OCI-LY7 (cell line): Measurements from ENCODE around the gene MEMO1. TPM values are rescaled to one million over a fixed set of nuclear protein-coding genes. Genes with fewer than 3 reads are reported as not detected.
"Not testable (repeated sequence)": the region's sequence is repeated elsewhere in the genome, so short reads cannot be mapped to it uniquely, and the experiment has no call there.

Source experiments
- BruUV-seq: library from RNA; stranded (reverse); fragments of 400-500 nt; replicated peaks from 2 replicates; lab custom pipeline; 2021; lab: Mats Ljungman, UMichigan
- CTCF ChIA-PET: fragments of 300-600 bp; sonication (Branson Sonifier 250); formaldehyde crosslinking; loops from one replicate; lab custom pipeline; 2022; ENCODE audit warnings: antibody characterized with exemption; ENCODE audit not compliant: unreplicated experiment; lab: Charles Lee
- POLR2A ChIA-PET: fragments of 300-600 bp; sonication (Branson Sonifier 250); formaldehyde crosslinking; loops from one replicate; lab custom pipeline; 2022; ENCODE audit warnings: antibody characterized with exemption; lab: Charles Lee
- DNase-seq: peaks from one replicate; pipeline ENCODE4 v3.0.0-alpha.2; 2015; ENCODE audit warnings: low spot score
- H2AFZ ChIP-seq: fragments of 200-600 bp; sonication (generic), shearing (Covaris generic); 2 replicates; pipeline ENCODE4 v1.6.1; 2014; ENCODE audit warnings: mild to moderate bottlenecking, antibody characterized with exemption, low read length, moderate library complexity
- H3K27ac ChIP-seq: fragments of 200-600 bp; sonication (generic); 2 replicates; pipeline ENCODE4 v1.5.1; 2014; ENCODE audit warnings: mixed run types, low read depth, mild to moderate bottlenecking, moderate library complexity, low read length, inconsistent platforms; ENCODE audit not compliant: poor library complexity, severe bottlenecking
- H3K36me3 ChIP-seq: fragments of 200-600 bp; sonication (generic); 2 replicates; pipeline ENCODE4 v1.6.1; 2014; ENCODE audit warnings: mild to moderate bottlenecking, antibody characterized with exemption, low read length, moderate library complexity, mixed read lengths; ENCODE audit not compliant: insufficient read depth
- H3K4me1 ChIP-seq: fragments of 200-600 bp; sonication (generic); 2 replicates; pipeline ENCODE4 v1.5.1; 2014; ENCODE audit warnings: mild to moderate bottlenecking, low read length; ENCODE audit not compliant: insufficient read depth, poor library complexity, severe bottlenecking
- H3K4me2 ChIP-seq: fragments of 200-600 bp; sonication (generic); 2 replicates; pipeline ENCODE4 v1.6.1; 2014; ENCODE audit warnings: mild to moderate bottlenecking, low read length
- H3K4me3 ChIP-seq: fragments of 200-600 bp; sonication (generic); 2 replicates; pipeline ENCODE4 v1.5.1; 2014; ENCODE audit warnings: mild to moderate bottlenecking, low read depth, low read length; ENCODE audit not compliant: poor library complexity, severe bottlenecking
- H3K79me2 ChIP-seq: fragments of 200-600 bp; sonication (generic); 2 replicates; pipeline ENCODE4 v1.6.1; 2016; ENCODE audit warnings: low read depth, mild to moderate bottlenecking, low read length, moderate library complexity, mixed read lengths; ENCODE audit not compliant: insufficient read depth
- H3K9me2 ChIP-seq: fragments of 200-600 bp; sonication (generic); 2 replicates; pipeline ENCODE4 v1.6.1; 2016; ENCODE audit warnings: mild to moderate bottlenecking, low read length, mixed read lengths; ENCODE audit not compliant: insufficient read depth
- H3K9me3 ChIP-seq: fragments of 200-600 bp; sonication (generic); 2 replicates; pipeline ENCODE4 v1.6.1; 2014; ENCODE audit warnings: mild to moderate bottlenecking, mixed run types, low read length, mixed read lengths
- H4K20me1 ChIP-seq: fragments of 200-600 bp; sonication (generic); 2 replicates; pipeline ENCODE4 v1.6.1; 2014; ENCODE audit warnings: mild to moderate bottlenecking, antibody characterized with exemption, low read length, moderate library complexity, mixed read lengths; ENCODE audit not compliant: insufficient read depth
- EZH2phosphoT487 ChIP-seq: fragments of 200-600 bp; sonication (generic); IDR thresholded peaks from 2 replicates; pipeline ENCODE4 v1.6.1; 2018; ENCODE audit warnings: low read depth, borderline replicate concordance, mild to moderate bottlenecking, mixed run types, antibody characterized with exemption, low read length, moderate library complexity, mixed read lengths
- intact Hi-C: fragments of 100-400 bp; cut with micrococcal nuclease; formaldehyde crosslinking; loops from one replicate; pipeline ENCODE4 v1.10.0; 2022; ENCODE audit not compliant: unreplicated experiment
- total RNA-seq, 2 experiments: library from RNA; depleted of rRNA in 1 of 2; stranded (reverse); fragments of >200 nt in 1 of 2; shearing (Covaris generic) in 1 of 2; gene quantifications; 2 replicates each; pipeline ENCODE4 v1.2.3, GENCODE V29; 2014 to 2022
- TF ChIP-seq, protein P1 (sequence below): fragments of 200-600 bp; sonication (generic); conservative IDR thresholded peaks from 2 replicates; pipeline ENCODE4 v1.5.1; 2014; ENCODE audit warnings: mild to moderate bottlenecking, antibody characterized with exemption, low read length, moderate library complexity, mixed read lengths

The MEMO1 gene
- total RNA-seq, 2 experiments from 2014 or later: 24.0 to 54.0 TPM

DNA sequence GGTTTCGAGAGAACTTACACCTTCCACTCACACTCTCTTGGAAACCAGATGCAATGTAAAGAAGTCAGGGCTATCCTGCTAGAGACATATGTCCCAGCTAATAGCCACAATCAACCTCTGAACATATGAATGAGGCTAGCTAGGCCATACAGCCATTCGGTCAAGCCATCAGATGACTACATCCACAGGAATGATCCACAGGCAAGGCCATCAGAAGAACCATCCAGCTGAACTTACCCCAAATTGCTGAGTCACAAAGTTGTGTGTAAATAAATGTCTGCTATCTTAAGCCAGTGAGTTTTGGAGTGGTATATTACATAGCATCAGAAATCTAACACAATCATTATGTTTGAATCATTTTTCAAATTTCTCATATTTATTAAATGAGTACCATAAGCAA, 47.3 kb upstream of the MEMO1 start:
- ChIA-PET CTCF (no interaction called here), POLR2A (interaction anchor here (0.7 to 1.1 kb wide), 4 partner anchors 18 to 108 kb away, joined by 3 to 5 read pairs (median 4); partner anchors contain the start of genes DPY30 and SLC30A6)
- H3K36me3 ChIP-seq: no peaks in the 10 kb centered on the region
- H3K27ac ChIP-seq: no peak overlapping the region
- H2AFZ ChIP-seq: no peak overlapping the region
- H3K4me3 ChIP-seq: no peak overlapping the region
- no peaks in the 10 kb centered on the region for H3K79me2 ChIP-seq
- H4K20me1 ChIP-seq: no peaks in the 10 kb centered on the region
- intact Hi-C loops: no loop called here
- no TSS peak for BruUV-seq
- peaks cover 8% of the 10 kb centered on the region for H3K4me1 ChIP-seq
- H3K9me3 ChIP-seq: no peaks in the 10 kb centered on the region
- H3K4me2 ChIP-seq: no peak overlapping the region
- H3K9me2 ChIP-seq: no peaks in the 10 kb centered on the region
- TF ChIP-seq, protein P1, sequence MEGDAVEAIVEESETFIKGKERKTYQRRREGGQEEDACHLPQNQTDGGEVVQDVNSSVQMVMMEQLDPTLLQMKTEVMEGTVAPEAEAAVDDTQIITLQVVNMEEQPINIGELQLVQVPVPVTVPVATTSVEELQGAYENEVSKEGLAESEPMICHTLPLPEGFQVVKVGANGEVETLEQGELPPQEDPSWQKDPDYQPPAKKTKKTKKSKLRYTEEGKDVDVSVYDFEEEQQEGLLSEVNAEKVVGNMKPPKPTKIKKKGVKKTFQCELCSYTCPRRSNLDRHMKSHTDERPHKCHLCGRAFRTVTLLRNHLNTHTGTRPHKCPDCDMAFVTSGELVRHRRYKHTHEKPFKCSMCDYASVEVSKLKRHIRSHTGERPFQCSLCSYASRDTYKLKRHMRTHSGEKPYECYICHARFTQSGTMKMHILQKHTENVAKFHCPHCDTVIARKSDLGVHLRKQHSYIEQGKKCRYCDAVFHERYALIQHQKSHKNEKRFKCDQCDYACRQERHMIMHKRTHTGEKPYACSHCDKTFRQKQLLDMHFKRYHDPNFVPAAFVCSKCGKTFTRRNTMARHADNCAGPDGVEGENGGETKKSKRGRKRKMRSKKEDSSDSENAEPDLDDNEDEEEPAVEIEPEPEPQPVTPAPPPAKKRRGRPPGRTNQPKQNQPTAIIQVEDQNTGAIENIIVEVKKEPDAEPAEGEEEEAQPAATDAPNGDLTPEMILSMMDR: no peak
- TF ChIP-seq EZH2phosphoT487: no peak
- DNase-seq: no peak

DNA sequence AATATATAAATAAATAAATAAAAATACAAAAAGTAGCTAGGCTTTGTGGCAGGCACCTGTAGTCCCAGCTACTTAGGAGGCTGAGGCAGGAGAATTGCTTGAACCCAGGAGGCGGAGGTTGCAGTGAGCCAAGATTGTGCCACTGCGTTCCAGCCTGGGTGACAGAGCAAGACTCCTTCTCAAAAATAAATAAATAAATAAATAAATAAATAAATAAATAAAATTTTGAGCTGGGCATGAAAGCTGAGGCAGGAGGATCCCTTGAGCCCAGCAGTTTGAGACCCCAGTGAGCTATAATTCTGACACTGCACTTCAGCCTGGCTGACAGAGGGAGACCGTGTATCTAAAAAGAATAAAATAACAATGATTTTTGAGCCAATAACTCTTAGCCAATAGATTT, 43.8 kb upstream of the MEMO1 start:
- H3K9me3 ChIP-seq, H3K4me1 ChIP-seq, H2AFZ ChIP-seq, H3K36me3 ChIP-seq, DNase-seq, H3K9me2 ChIP-seq, CTCF ChIA-PET, H3K79me2 ChIP-seq, H4K20me1 ChIP-seq, intact Hi-C loops, H3K4me2 ChIP-seq, H3K4me3 ChIP-seq, H3K27ac ChIP-seq, BruUV-seq: not testable (repeated sequence)
- POLR2A ChIA-PET: interaction anchor here (0.6 to 1.8 kb wide), 5 partner anchors 9 to 201 kb away, joined by 3 to 8 read pairs (median 5); partner anchors contain the start of genes DPY30 and SPAST

DNA sequence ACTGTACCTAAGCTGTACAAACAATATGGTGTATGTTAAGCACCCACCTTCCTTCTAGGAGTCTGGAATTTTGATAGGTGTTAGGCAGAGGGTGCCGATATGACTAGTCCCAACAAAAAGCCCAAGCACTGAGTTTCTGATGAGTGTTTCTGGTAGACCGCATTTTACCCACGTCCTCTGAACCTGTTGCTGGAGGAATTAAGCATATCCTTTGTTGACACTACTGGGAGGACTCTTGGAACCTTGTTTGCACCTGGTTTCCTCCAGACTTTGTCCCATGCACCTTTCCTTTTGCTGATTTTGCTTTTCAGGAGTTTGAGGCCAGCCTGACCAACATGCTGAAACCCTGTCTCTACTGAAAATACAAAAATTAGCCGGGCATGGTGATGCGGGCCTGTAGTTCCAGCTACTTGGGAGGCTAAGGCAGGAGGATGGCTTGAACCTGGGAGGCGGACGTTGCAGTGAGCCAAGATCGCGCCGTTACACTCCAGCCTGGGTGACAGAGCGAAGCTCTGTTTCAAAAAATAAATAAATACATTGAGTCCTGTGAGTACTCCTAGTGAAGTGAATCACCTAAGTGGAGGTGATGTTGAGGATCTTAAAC, 41.1 kb upstream of the MEMO1 start:
- CTCF ChIA-PET: interaction anchor here (0.6 kb wide), 1 partner anchor 9 kb away, joined by 3 read pairs; no protein-coding TSS in a partner anchor
- H2AFZ ChIP-seq: no peak overlapping the region
- POLR2A ChIA-PET: no interaction called here

More for the DNA sequence above, 41.1 kb upstream of the MEMO1 start:
- no TSS peak for BruUV-seq
- Histone ChIP-seq H3K36me3 (no peaks in the 10 kb centered on the region), H4K20me1 (no peaks in the 10 kb centered on the region), H3K79me2 (no peaks in the 10 kb centered on the region), H3K4me3 (no peak overlapping the region), H3K27ac (no peak overlapping the region), H3K9me2 (no peaks in the 10 kb centered on the region), H3K9me3 (no peaks in the 10 kb centered on the region), H3K4me2 (no peak overlapping the region), H3K4me1 (no peaks in the 10 kb centered on the region)
- DNase-seq: no peak
- no peak for TF ChIP-seq EZH2phosphoT487
- TF ChIP-seq, protein P1: no peak
- intact Hi-C loops: no loop called here
